Astrocyte (in vitro differentiated cells and primary cell): ENCODE data around the gene RABEP2. TPM values are rescaled to one million over a fixed set of nuclear protein-coding genes. Genes with fewer than 3 reads are reported as not detected.

Experiments used
- DNase-seq: peaks from one replicate; pipeline ENCODE4 v3.0.0-alpha.2; 2010; ENCODE audit warnings: low read depth
- FAIRE-seq: peaks from 2 replicates; lab custom pipeline; 2011; peaks lifted over from hg19 to GRCh38; lab: Jason Lieb, UNC
- H2AFZ ChIP-seq: 2 replicates; pipeline ENCODE4 v1.6.0; 2012; ENCODE audit warnings: low read depth, low read length, inconsistent platforms
- H3K27ac ChIP-seq: 2 replicates; pipeline ENCODE4 v1.5.1; 2011; ENCODE audit warnings: low read depth, low read length, inconsistent platforms
- H3K27me3 ChIP-seq: 2 replicates; pipeline ENCODE4 v1.6.0; 2011; ENCODE audit warnings: low read length, inconsistent platforms; ENCODE audit not compliant: insufficient read depth
- H3K36me3 ChIP-seq: 2 replicates; pipeline ENCODE4 v1.5.1; 2011; ENCODE audit warnings: low read length, inconsistent platforms; ENCODE audit not compliant: insufficient read depth
- H3K4me1 ChIP-seq: 2 replicates; pipeline ENCODE4 v1.5.1; 2011; ENCODE audit warnings: low read length, inconsistent platforms; ENCODE audit not compliant: insufficient read depth
- H3K4me2 ChIP-seq: 2 replicates; pipeline ENCODE4 v1.6.0; 2012; ENCODE audit warnings: low read length, inconsistent platforms
- H3K4me3 ChIP-seq: 2 replicates; pipeline ENCODE4 v1.5.1; 2011; ENCODE audit warnings: low read depth, mild to moderate bottlenecking, low read length, inconsistent platforms; ENCODE audit not compliant: insufficient read depth
- H3K79me2 ChIP-seq: 2 replicates; pipeline ENCODE4 v1.6.0; 2012; ENCODE audit warnings: mild to moderate bottlenecking, low read length, inconsistent platforms; ENCODE audit not compliant: insufficient read depth
- H3K9ac ChIP-seq: 2 replicates; pipeline ENCODE4 v1.6.0; 2012; ENCODE audit warnings: mild to moderate bottlenecking, low read length, inconsistent platforms
- H3K9me3 ChIP-seq: 2 replicates; pipeline ENCODE4 v1.5.1; 2012; ENCODE audit warnings: low read depth, mild to moderate bottlenecking, low read length, inconsistent platforms; ENCODE audit not compliant: insufficient read depth
- H4K20me1 ChIP-seq: 2 replicates; pipeline ENCODE4 v1.6.0; 2012; ENCODE audit warnings: low read length, inconsistent platforms; ENCODE audit not compliant: insufficient read depth
- H3K27ac Mint-ChIP-seq: one replicate; pipeline ENCODE4 v1.8.0; 2021; ENCODE audit warnings: mild to moderate bottlenecking, mixed read lengths; ENCODE audit not compliant: unreplicated experiment
- H3K27me3 Mint-ChIP-seq: one replicate; pipeline ENCODE4 v1.8.0; 2021; ENCODE audit warnings: low read depth, mixed read lengths; ENCODE audit not compliant: unreplicated experiment
- H3K36me3 Mint-ChIP-seq: one replicate; pipeline ENCODE4 v1.8.0; 2021; ENCODE audit warnings: low read depth, mixed read lengths; ENCODE audit not compliant: unreplicated experiment
- H3K4me1 Mint-ChIP-seq: one replicate; pipeline ENCODE4 v1.8.0; 2021; ENCODE audit warnings: low read depth, mixed read lengths; ENCODE audit not compliant: unreplicated experiment
- H3K4me3 Mint-ChIP-seq: one replicate; pipeline ENCODE4 v1.8.0; 2021; ENCODE audit warnings: mild to moderate bottlenecking, moderate library complexity, mixed read lengths; ENCODE audit not compliant: unreplicated experiment
- H3K9me3 Mint-ChIP-seq: one replicate; pipeline ENCODE4 v1.8.0; 2021; ENCODE audit warnings: mild to moderate bottlenecking, mixed read lengths; ENCODE audit not compliant: unreplicated experiment
- CTCF ChIP-seq: IDR thresholded peaks from 2 replicates; pipeline ENCODE4 v1.5.1; 2011; ENCODE audit warnings: low read depth, mild to moderate bottlenecking, inconsistent platforms, low read length, moderate library complexity; ENCODE audit not compliant: insufficient read depth
- EZH2 ChIP-seq: IDR thresholded peaks from 2 replicates; pipeline ENCODE4 v1.6.1; 2012; ENCODE audit warnings: mild to moderate bottlenecking, low read length, inconsistent platforms; ENCODE audit not compliant: insufficient read depth
- total RNA-seq: library from RNA; stranded (reverse); gene quantifications from 2 replicates; pipeline ENCODE4 v1.2.1, GENCODE V29; 2021

RABEP2 gene
- total RNA-seq, 1 donor from 2014 or later = 19.4 TPM

- Mint-ChIP-seq H3K4me1 (no peaks in the 10 kb centered on the region), H3K27me3 (no peaks in the 10 kb centered on the region), H3K36me3 (peaks cover 4% of the 10 kb centered on the region), H3K4me3 (no peak overlapping the region), H3K27ac (no peak overlapping the region), H3K9me3 (no peaks in the 10 kb centered on the region)
- H3K27me3 ChIP-seq = no peaks in the 10 kb centered on the region
- H4K20me1 ChIP-seq = no peaks in the 10 kb centered on the region
- FAIRE-seq (no peak), DNase-seq (no peak)
- no peaks in the 10 kb centered on the region for H3K36me3 ChIP-seq
- no peak overlapping the region for H3K27ac ChIP-seq
- H3K79me2 ChIP-seq = no peaks in the 10 kb centered on the region
- H3K4me3 ChIP-seq = no peak overlapping the region
- no peaks in the 10 kb centered on the region for H3K4me1 ChIP-seq
- TF ChIP-seq EZH2 (no peak), CTCF (no peak)
- no peak overlapping the region for H2AFZ ChIP-seq
- H3K4me2 ChIP-seq = no peak overlapping the region
- H3K9ac ChIP-seq = no peak overlapping the region
- H3K9me3 ChIP-seq = no peaks in the 10 kb centered on the region
Observed at GRCh38 chr16:28905800-28906372, 19.2 kb downstream of the RABEP2 start.

GRCh38 chr16:28905229-28905754 is 19.7 kb downstream of the RABEP2 start:
- H3K27me3 Mint-ChIP-seq = no peaks in the 10 kb centered on the region
- H3K4me1 ChIP-seq = no peaks in the 10 kb centered on the region
- no peak overlapping the region for H3K27ac ChIP-seq
- H3K79me2 ChIP-seq = no peaks in the 10 kb centered on the region
- no peak overlapping the region for H3K27ac Mint-ChIP-seq
- H3K27me3 ChIP-seq = no peaks in the 10 kb centered on the region
- H3K4me3 ChIP-seq = no peak overlapping the region
- H3K4me1 Mint-ChIP-seq = no peaks in the 10 kb centered on the region
- no peaks in the 10 kb centered on the region for H4K20me1 ChIP-seq
- FAIRE-seq (no peak), DNase-seq (no peak)
- H3K36me3 Mint-ChIP-seq = peaks cover 5% of the 10 kb centered on the region
- H3K9me3 ChIP-seq = no peaks in the 10 kb centered on the region
- H2AFZ ChIP-seq = no peak overlapping the region
- no peaks in the 10 kb centered on the region for H3K9me3 Mint-ChIP-seq
- no peak overlapping the region for H3K4me3 Mint-ChIP-seq
- TF ChIP-seq CTCF (no peak), EZH2 (no peak)
- no peak overlapping the region for H3K4me2 ChIP-seq
- no peak overlapping the region for H3K9ac ChIP-seq
- no peaks in the 10 kb centered on the region for H3K36me3 ChIP-seq

GRCh38 chr16:28904828-28905227 is 20.2 kb downstream of the RABEP2 start:
- Histone ChIP-seq H3K9me3 (no peaks in the 10 kb centered on the region), H3K4me1 (no peaks in the 10 kb centered on the region), H3K27ac (no peak overlapping the region), H3K4me3 (no peak overlapping the region), H3K79me2 (no peaks in the 10 kb centered on the region), H3K4me2 (no peak overlapping the region), H4K20me1 (no peaks in the 10 kb centered on the region), H2AFZ (no peak overlapping the region), H3K36me3 (no peaks in the 10 kb centered on the region), H3K9ac (no peak overlapping the region), H3K27me3 (no peaks in the 10 kb centered on the region)
- no peaks in the 10 kb centered on the region for H3K27me3 Mint-ChIP-seq
- FAIRE-seq (no peak), DNase-seq (no peak)
- TF ChIP-seq CTCF (no peak), EZH2 (no peak)
- H3K27ac Mint-ChIP-seq = no peak overlapping the region
- H3K36me3 Mint-ChIP-seq = peaks cover 5% of the 10 kb centered on the region
- H3K4me3 Mint-ChIP-seq = no peak overlapping the region
- H3K4me1 Mint-ChIP-seq = no peaks in the 10 kb centered on the region
- no peaks in the 10 kb centered on the region for H3K9me3 Mint-ChIP-seq
